GM23248 (cell line): Measurements from ENCODE around the gene TENT5A. TPM values are rescaled to one million over a fixed set of nuclear protein-coding genes. Genes with fewer than 3 reads are reported as not detected.

ENCODE experiments used
- DNase-seq: peaks from one replicate; pipeline ENCODE4 v3.0.0-alpha.2; 2015
- H2AFZ ChIP-seq: fragments of 200-600 bp; sonication (generic); 2 replicates; pipeline ENCODE4 v1.6.1; 2016; ENCODE audit warnings: antibody characterized with exemption
- H3F3A ChIP-seq: fragments of 200-600 bp; sonication (generic); 2 replicates; pipeline ENCODE4 v1.6.1; 2016; ENCODE audit warnings: mild to moderate bottlenecking, antibody characterized with exemption, mixed run types; ENCODE audit not compliant: insufficient read depth
- H3K27ac ChIP-seq: fragments of 200-600 bp; sonication (generic); 2 replicates; pipeline ENCODE4 v1.5.1; 2016; ENCODE audit warnings: mild to moderate bottlenecking
- H3K27me3 ChIP-seq: fragments of 200-600 bp; sonication (generic); replicated peaks from 2 replicates; pipeline ENCODE4 v1.6.1; 2016; ENCODE audit warnings: mild to moderate bottlenecking; ENCODE audit not compliant: insufficient read depth
- H3K36me3 ChIP-seq: fragments of 200-600 bp; sonication (generic); 2 replicates; pipeline ENCODE4 v1.6.1; 2016; ENCODE audit warnings: low read depth, mild to moderate bottlenecking
- H3K4me1 ChIP-seq: fragments of 200-600 bp; sonication (generic); 2 replicates; pipeline ENCODE4 v1.6.1; 2016; ENCODE audit warnings: mild to moderate bottlenecking; ENCODE audit not compliant: insufficient read depth
- H3K4me2 ChIP-seq: fragments of 200-600 bp; sonication (generic); one replicate; pipeline ENCODE4 v1.6.1; 2016; ENCODE audit warnings: mild to moderate bottlenecking; ENCODE audit not compliant: unreplicated experiment
- H3K4me3 ChIP-seq: fragments of 200-600 bp; sonication (generic); 2 replicates; pipeline ENCODE4 v1.5.1; 2016; ENCODE audit warnings: mild to moderate bottlenecking
- H3K79me2 ChIP-seq: fragments of 200-600 bp; sonication (generic); 2 replicates; pipeline ENCODE4 v1.6.1; 2016; ENCODE audit warnings: mild to moderate bottlenecking; ENCODE audit not compliant: insufficient read depth
- H3K9ac ChIP-seq: fragments of 200-600 bp; sonication (generic); 2 replicates; pipeline ENCODE4 v1.6.1; 2016; ENCODE audit warnings: mild to moderate bottlenecking
- H3K9me2 ChIP-seq: fragments of 200-600 bp; sonication (generic); 2 replicates; pipeline ENCODE4 v1.6.1; 2016; ENCODE audit warnings: mixed run types, mild to moderate bottlenecking, moderate library complexity; ENCODE audit not compliant: insufficient read depth
- H3K9me3 ChIP-seq: fragments of 200-600 bp; sonication (generic); one replicate; pipeline ENCODE4 v1.6.1; 2017; ENCODE audit warnings: low read depth
- H4K20me1 ChIP-seq: fragments of 200-600 bp; sonication (generic); 2 replicates; pipeline ENCODE4 v1.6.0; 2016; ENCODE audit not compliant: insufficient read depth
- EZH2 ChIP-seq: fragments of 200-600 bp; sonication (generic); IDR thresholded peaks from 2 replicates; pipeline ENCODE4 v1.6.1; 2018; ENCODE audit warnings: antibody characterized with exemption, mild to moderate bottlenecking; ENCODE audit not compliant: insufficient read depth, poor library complexity, severe bottlenecking
- EZH2phosphoT487 ChIP-seq: fragments of 200-600 bp; sonication (generic); IDR thresholded peaks from 2 replicates; pipeline ENCODE4 v1.6.1; 2018; ENCODE audit warnings: antibody characterized with exemption, moderate library complexity, mild to moderate bottlenecking, low read depth; ENCODE audit not compliant: insufficient read depth
- WGBS, 2 experiments: methylation state at CpG; one replicate each; pipeline ENCODE4 v1.1.6; 2015 to 2017; ENCODE audit warnings: low lambda C conversion rate in 2 of 2, low coverage in 1 of 2; ENCODE audit errors: missing lambda C conversion rate in 2 of 2; 5-methylcytosine and 5-hydroxymethylcytosine counted together
- in situ Hi-C: fragments of 300-500 bp; cut with MboI; formaldehyde crosslinking; loops from 2 replicates; pipeline ENCODE4 v1.15.0; 2020
- polyA plus RNA-seq: library from polyadenylated mRNA; unstranded; fragments of >200 nt; fragmentation: Nextera tagmentation; extraction: Ambion mirVana; gene quantifications from 2 replicates; pipeline ENCODE4 v1.2.1, GENCODE V29; 2016
- total RNA-seq: library from RNA; depleted of rRNA; stranded (reverse); fragments of >200 nt; shearing (Covaris generic); gene quantifications from 2 replicates; pipeline ENCODE4 v1.2.3, GENCODE V29; 2014

Gene TENT5A
- total and polyA plus RNA-seq, 2 experiments from 2014 or later = 39.2 to 48.6 TPM

- 0 out of 2 replicates have a peak, but pooled peaks cover 7% of the 10 kb centered on the region for H3K4me1 ChIP-seq
- DNase-seq = no peak
- 55 to 80% methylated on average over 1 of the region's 1 CpG for WGBS, 2 experiments
- in situ Hi-C loops = no loop called here
- no peaks in the 10 kb centered on the region for H3K9me2 ChIP-seq
- no peaks in the 10 kb centered on the region for H4K20me1 ChIP-seq
- no peaks in the 10 kb centered on the region for H3K27me3 ChIP-seq
- no peak overlapping the region for H3K4me3 ChIP-seq
- H3K9me3 ChIP-seq = no peaks in the 10 kb centered on the region
- TF ChIP-seq EZH2phosphoT487 = no peak
- TF ChIP-seq EZH2 = no peak
- H3K9ac ChIP-seq = no peak overlapping the region
- no peak overlapping the region for H3K4me2 ChIP-seq
- H3K36me3 ChIP-seq = no peaks in the 10 kb centered on the region
- H3K79me2 ChIP-seq = no peaks in the 10 kb centered on the region
- no peak overlapping the region for H2AFZ ChIP-seq
- H3F3A ChIP-seq = no peaks in the 10 kb centered on the region
- H3K27ac ChIP-seq = no peak overlapping the region
These were observed 45.1 kb upstream of the TENT5A start for GRCh38 chr6:81797591-81797990.

DNA sequence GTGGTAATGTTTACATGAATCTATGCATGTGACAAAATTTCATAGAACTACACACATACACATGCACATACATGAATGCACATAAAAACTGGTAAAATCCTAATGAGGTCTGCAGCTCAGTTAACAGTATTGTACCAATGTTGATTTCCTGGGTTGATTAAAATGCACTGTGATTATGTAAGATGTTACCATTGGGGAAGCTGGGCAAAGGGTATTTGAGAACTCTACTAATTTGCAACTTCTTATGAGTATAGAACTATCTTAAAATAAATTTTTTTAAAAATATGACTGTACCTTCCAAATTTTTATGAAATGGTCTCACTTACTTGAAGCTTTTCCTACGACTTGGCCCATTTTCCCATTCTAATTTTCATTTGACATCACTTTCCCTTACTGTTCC, 43.4 kb upstream of the TENT5A start:
- in situ Hi-C loops = no loop called here
- Histone ChIP-seq H3K27me3 (no peaks in the 10 kb centered on the region), H3K9me2 (no peaks in the 10 kb centered on the region), H3K4me1 (0 out of 2 replicates have a peak, but pooled peaks cover 7% of the 10 kb centered on the region), H4K20me1 (no peaks in the 10 kb centered on the region), H3K27ac (no peak overlapping the region), H3F3A (no peaks in the 10 kb centered on the region), H3K4me3 (no peak overlapping the region), H3K36me3 (no peaks in the 10 kb centered on the region), H2AFZ (no peak overlapping the region), H3K9me3 (no peaks in the 10 kb centered on the region), H3K79me2 (no peaks in the 10 kb centered on the region), H3K4me2 (no peak overlapping the region), H3K9ac (no peak overlapping the region)
- TF ChIP-seq EZH2 = no peak
- TF ChIP-seq EZH2phosphoT487 = no peak
- DNase-seq = no peak
- WGBS, 2 experiments = 72 to 79% methylated on average over 1 of the region's 1 CpG

DNA sequence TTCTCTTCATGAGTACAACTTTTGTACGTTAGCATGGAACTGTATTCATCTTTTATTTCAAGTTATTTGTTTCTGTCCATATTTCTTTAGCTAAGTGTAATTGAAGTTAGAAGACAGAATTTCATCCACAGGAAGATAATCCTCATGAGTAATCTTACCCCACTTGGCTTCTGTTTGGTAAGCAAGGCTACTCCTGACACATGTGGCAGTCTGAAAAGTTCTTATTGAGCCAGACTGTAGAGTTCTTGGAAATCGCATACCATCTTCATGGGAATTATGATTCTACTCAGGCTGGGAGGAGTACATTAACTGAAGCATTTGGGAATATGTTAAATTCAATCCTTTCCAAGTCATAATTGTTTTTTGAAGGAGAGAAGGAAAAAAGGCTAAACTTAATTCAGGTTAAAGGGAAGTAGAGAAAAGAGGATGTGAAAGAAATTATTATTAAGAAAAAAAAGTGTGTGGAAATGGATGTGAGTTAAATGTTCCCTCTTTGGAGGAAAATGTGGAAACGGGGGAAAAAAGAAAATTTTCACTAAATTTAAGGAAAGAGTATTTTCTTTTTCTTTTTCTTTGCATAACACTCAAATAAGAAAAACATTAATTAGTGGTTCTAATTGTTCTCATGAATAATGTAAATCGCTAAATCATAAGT, 41.5 kb upstream of the TENT5A start:
- H3K4me1 ChIP-seq = 0 out of 2 replicates have a peak, but pooled peaks cover 7% of the 10 kb centered on the region
- no peaks in the 10 kb centered on the region for H3K27me3 ChIP-seq
- DNase-seq = peak; percentile 65
- no peaks in the 10 kb centered on the region for H3F3A ChIP-seq
- no peak overlapping the region for H3K9ac ChIP-seq
- 62 to 68% methylated on average over 4 of the region's 4 CpGs for WGBS, 2 experiments
- H3K9me3 ChIP-seq = no peaks in the 10 kb centered on the region
- no peak overlapping the region for H3K4me2 ChIP-seq
- no peaks in the 10 kb centered on the region for H3K79me2 ChIP-seq
- no peaks in the 10 kb centered on the region for H4K20me1 ChIP-seq
- H3K4me3 ChIP-seq = no peak overlapping the region
- no peaks in the 10 kb centered on the region for H3K9me2 ChIP-seq
- H2AFZ ChIP-seq = no peak overlapping the region
- H3K36me3 ChIP-seq = no peaks in the 10 kb centered on the region
- H3K27ac ChIP-seq = no peak overlapping the region
- in situ Hi-C loops = no loop called here
- no peak for TF ChIP-seq EZH2
- no peak for TF ChIP-seq EZH2phosphoT487

- Histone ChIP-seq H3K9me3 (no peaks in the 10 kb centered on the region), H4K20me1 (no peaks in the 10 kb centered on the region), H3K36me3 (no peaks in the 10 kb centered on the region), H3K9ac (no peak overlapping the region), H2AFZ (no peak overlapping the region), H3K4me2 (no peak overlapping the region), H3K9me2 (no peaks in the 10 kb centered on the region), H3K79me2 (no peaks in the 10 kb centered on the region), H3K4me1 (peaks cover 10% of the 10 kb centered on the region), H3K27ac (no peak overlapping the region), H3K27me3 (no peaks in the 10 kb centered on the region), H3K4me3 (no peak overlapping the region), H3F3A (no peaks in the 10 kb centered on the region)
- DNase-seq = no peak
- TF ChIP-seq EZH2 (no peak), EZH2phosphoT487 (no peak)
- WGBS, 2 experiments = 88 to 100% methylated on average over 1 of the region's 1 CpG
- in situ Hi-C loops = no loop called here
These were observed 40.3 kb upstream of the TENT5A start for GRCh38 chr6:81792826-81793225.
